G401 (cell line): ENCODE measurements around the gene MTCH2. TPM values are rescaled to one million over a fixed set of nuclear protein-coding genes. Genes with fewer than 3 reads are reported as not detected.

Experiments
- DNase-seq: peaks from one replicate; pipeline ENCODE4 v3.0.0-alpha.2; 2015; ENCODE audit warnings: low spot score
- in situ Hi-C: cut with HindIII; loops from 2 replicates; pipeline ENCODE4 v1.10.0; 2016; ENCODE audit warnings: low sequenced_read_pairs, mixed read lengths
- total RNA-seq: library from RNA; depleted of rRNA; stranded (reverse); fragments of >200 nt; shearing (Covaris generic); gene quantifications from 2 replicates; pipeline ENCODE4 v1.2.3, GENCODE V29; 2014; rRNA removed

Gene MTCH2
- total RNA-seq, 1 experiment from 2014 or later = 33.2 TPM

DNA sequence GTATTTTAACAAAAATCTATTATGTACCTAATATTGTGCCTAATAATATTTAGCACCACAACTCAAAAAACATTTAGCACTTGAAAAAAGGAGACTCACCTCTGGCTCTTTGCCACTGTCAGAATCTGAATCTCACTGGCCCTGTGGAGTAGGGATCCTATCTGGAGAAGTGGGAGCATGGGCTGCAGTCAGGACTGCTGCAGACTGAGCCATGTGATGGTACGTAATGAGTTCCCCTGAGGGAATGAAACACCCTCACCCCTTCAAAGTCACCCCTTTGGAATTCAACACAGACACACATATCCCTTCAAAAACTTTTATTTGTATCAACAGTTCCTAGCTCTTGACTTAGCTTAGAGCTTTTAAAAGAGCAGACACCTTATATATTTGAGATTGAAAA lies 70.5 kb downstream of the MTCH2 start:
- no peak for DNase-seq
- in situ Hi-C loops = no loop called here

DNA sequence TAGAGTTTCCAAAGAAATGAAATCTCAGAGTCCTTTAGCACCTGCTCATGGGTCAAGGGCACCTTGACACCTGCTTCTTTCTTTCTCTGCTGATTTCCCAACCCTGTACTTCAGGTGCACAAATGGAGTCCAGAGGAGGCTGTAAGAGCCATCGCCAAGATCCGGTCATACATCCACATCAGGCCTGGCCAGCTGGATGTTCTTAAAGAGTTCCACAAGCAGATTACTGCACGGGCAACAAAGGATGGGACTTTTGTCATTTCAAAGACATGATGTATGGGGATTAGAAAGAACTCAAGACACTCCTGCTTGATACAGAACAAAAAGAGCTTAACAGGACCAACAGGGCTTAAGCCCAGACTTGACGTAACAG lies 71.0 kb downstream of the MTCH2 start:
- in situ Hi-C loops = no loop called here
- DNase-seq = no peak

DNA sequence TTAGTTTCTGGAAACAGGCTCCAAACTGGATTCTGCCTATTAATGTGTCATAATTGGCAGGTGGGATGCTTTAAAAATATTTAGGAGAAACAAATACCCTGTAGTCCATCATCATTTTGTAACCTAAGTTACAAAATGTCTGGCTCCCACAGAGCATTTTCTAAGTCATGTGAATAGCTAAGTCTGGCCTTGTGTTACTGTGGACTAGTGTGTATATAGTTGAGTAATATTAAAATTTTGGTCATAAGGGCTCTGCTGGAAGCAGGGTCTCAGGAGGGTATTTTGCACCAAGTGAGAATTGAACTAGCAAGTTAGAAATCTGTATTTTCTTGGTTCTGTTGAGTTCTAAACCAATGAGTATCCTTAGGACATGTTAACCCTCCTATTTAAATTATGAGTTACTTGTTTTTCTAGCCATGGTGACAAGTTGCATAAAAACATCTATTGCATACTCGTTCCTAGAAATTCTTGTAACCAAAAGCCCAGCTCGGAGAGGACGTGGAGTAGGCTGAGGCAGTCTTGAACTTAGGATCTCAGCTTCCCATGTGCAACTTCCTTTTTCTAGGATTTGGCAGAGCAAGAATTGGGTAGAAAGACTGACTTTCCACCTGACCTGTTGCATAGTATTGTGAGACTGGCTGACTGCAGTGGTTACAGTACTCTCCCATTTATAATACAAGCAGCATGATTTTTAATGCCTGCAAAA lies 71.6 kb downstream of the MTCH2 start:
- no peak for DNase-seq
- in situ Hi-C loops = no loop called here

DNA sequence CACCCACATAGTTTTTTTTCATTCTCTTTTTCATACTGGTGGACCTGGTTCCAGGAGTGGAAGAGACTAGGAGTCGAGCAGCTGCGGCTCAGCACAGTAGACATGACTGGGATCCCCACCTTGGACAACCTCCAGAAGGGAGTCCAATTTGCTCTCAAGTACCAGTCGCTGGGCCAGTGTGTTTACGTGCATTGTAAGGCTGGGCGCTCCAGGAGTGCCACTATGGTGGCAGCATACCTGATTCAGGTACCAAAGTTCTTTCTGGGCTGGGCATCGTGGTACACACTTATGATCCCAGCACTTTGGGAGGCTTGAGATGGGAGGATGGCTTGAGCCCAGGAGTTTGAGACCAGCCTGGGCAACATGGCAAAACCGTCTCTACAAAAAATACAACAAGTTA lies 72.7 kb downstream of the MTCH2 start:
- DNase-seq = no peak
- in situ Hi-C loops = no loop called here

Other genes with a start within 250 kb of the MTCH2 start
- gene SLC39A13, start 234.0 kb downstream of the MTCH2 start, total RNA-seq = 22.9 and 43.0 TPM in 2 replicates
- gene PSMC3, start 216.1 kb downstream of the MTCH2 start, total RNA-seq = 149 and 239 TPM in 2 replicates
- not detected in 2 replicates for gene RAPSN, start 193.4 kb downstream of the MTCH2 start, total RNA-seq
- 58.7 and 94.4 TPM in 2 replicates for gene CELF1, start 89.4 kb downstream of the MTCH2 start, total RNA-seq
- gene PTPMT1, start 77.0 kb downstream of the MTCH2 start, total RNA-seq = 103 and 127 TPM in 2 replicates
- gene KBTBD4, start 63.6 kb downstream of the MTCH2 start, total RNA-seq = 32.7 and 43.1 TPM in 2 replicates
- gene NDUFS3, start 63.5 kb downstream of the MTCH2 start, total RNA-seq = 191 and 200 TPM in 2 replicates
- gene FAM180B, start 55.9 kb downstream of the MTCH2 start, total RNA-seq = 0.58 TPM in 1 of 2 replicates, not detected in the other
- 2.4 TPM in 1 of 2 replicates, not detected in the other for gene C1QTNF4, start 48.1 kb downstream of the MTCH2 start, total RNA-seq
- not detected in 2 replicates for gene AGBL2, start 72.8 kb upstream of the MTCH2 start, total RNA-seq
- 57.4 and 126 TPM in 2 replicates for gene FNBP4, start 124.8 kb upstream of the MTCH2 start, total RNA-seq
- gene NUP160, start 205.8 kb upstream of the MTCH2 start, total RNA-seq = 38.5 and 61.9 TPM in 2 replicates